ENCODE data around the gene FAM170B. TPM values are rescaled to one million over a fixed set of nuclear protein-coding genes. Genes with fewer than 3 reads are reported as not detected.

Gene FAM170B
- total and polyA plus RNA-seq, 5 experiments from 2014 or later, result not detected

Other genes with a start within 250 kb of the FAM170B start
- not detected for gene LRRC18, start 194.2 kb downstream of the FAM170B start, total RNA-seq
- not detected for gene LRRC18, start 194.2 kb downstream of the FAM170B start, polyA plus RNA-seq
- gene VSTM4, start 18.5 kb downstream of the FAM170B start, total RNA-seq, result not detected
- gene VSTM4, start 18.5 kb downstream of the FAM170B start, polyA plus RNA-seq, result under 1 TPM in 1 of 3 donors, not detected in 2; 0.07 TPM
- gene TMEM273, start 54.4 kb upstream of the FAM170B start, total RNA-seq, result under 1 TPM in 1 of 2 experiments, not detected in 1; 0.83 TPM
- gene TMEM273, start 54.4 kb upstream of the FAM170B start, polyA plus RNA-seq, result 1 to 10 TPM in 1 of 3 donors, under 1 TPM in 1, not detected in 1; 0.23 to 3.5 TPM
- gene C10orf71, start 165.1 kb upstream of the FAM170B start, total RNA-seq, result not detected
- gene C10orf71, start 165.1 kb upstream of the FAM170B start, polyA plus RNA-seq, result not detected

Measured in naive thymus-derived CD8-positive, alpha-beta T cell (primary cell).